ENCODE results near the gene AFP.

GRCh38 chr4:73481358-73481757 lies 45.3 kb downstream of the AFP start, which contains the start of gene AFM:
- TF ChIP-seq, protein P1, sequence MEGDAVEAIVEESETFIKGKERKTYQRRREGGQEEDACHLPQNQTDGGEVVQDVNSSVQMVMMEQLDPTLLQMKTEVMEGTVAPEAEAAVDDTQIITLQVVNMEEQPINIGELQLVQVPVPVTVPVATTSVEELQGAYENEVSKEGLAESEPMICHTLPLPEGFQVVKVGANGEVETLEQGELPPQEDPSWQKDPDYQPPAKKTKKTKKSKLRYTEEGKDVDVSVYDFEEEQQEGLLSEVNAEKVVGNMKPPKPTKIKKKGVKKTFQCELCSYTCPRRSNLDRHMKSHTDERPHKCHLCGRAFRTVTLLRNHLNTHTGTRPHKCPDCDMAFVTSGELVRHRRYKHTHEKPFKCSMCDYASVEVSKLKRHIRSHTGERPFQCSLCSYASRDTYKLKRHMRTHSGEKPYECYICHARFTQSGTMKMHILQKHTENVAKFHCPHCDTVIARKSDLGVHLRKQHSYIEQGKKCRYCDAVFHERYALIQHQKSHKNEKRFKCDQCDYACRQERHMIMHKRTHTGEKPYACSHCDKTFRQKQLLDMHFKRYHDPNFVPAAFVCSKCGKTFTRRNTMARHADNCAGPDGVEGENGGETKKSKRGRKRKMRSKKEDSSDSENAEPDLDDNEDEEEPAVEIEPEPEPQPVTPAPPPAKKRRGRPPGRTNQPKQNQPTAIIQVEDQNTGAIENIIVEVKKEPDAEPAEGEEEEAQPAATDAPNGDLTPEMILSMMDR (IDR thresholded peaks at IDR 0.05), result no peak
- no peak for TF ChIP-seq EZH2 (IDR thresholded peaks at IDR 0.05; ENCODE audit: borderline replicate concordance, insufficient read depth, low read depth, low read length, poor library complexity, severe bottlenecking)
